Tibial nerve (tissue), 4 donors: Measurements from ENCODE around the gene FRMD4A.

Source experiments
- CTCF ChIP-seq, 5 experiments: fragments of 200-600 bp in 3 of 5; fragments of 450-650 bp in 2 of 5; sonication (generic) in 3 of 5; IDR thresholded peaks; one replicate each; pipeline ENCODE4 v1.5.1; 2016 to 2019; ENCODE audit warnings: antibody characterized with exemption in 5 of 5, mild to moderate bottlenecking in 3 of 5, moderate library complexity in 2 of 5
- EP300 ChIP-seq, 2 donors: sonication (generic); formaldehyde crosslinking; IDR thresholded peaks; one replicate each; pipeline ENCODE4 v1.6.1; 2017; ENCODE audit warnings: antibody characterized with exemption in 2 of 2, mild to moderate bottlenecking in 1 of 2
- POLR2A ChIP-seq, 2 donors: fragments of 450-650 bp; IDR thresholded peaks; one replicate each; pipeline ENCODE4 v1.6.1; 2017; ENCODE audit warnings: antibody characterized with exemption in 2 of 2, mild to moderate bottlenecking in 2 of 2, moderate library complexity in 2 of 2

GRCh38 chr10:14126697-14127440 is 203.9 kb downstream of the FRMD4A start:
- TF ChIP-seq CTCF (IDR thresholded peaks at IDR 0.05) (no peak), POLR2A (IDR thresholded peaks at IDR 0.05) (no peak), EP300 (IDR thresholded peaks at IDR 0.05) (no peak)
